ENCODE measurements around the gene SLC4A4. TPM values are rescaled to one million over a fixed set of nuclear protein-coding genes. Genes with fewer than 3 reads are reported as not detected.

SLC4A4 gene
- total and polyA plus RNA-seq, 7 donors = 3.0 to 21.3 (median 4.8) TPM

- Histone ChIP-seq H3K9me3 (peaks cover 0 to 4% (median 0%) of the 10 kb centered on the region in 4 donors), H3K27me3 (no peaks in the 10 kb centered on the region), H3K4me3 (no peak overlapping the region), H3K36me3 (no peaks in the 10 kb centered on the region), H3K4me1 (no peaks in the 10 kb centered on the region), H3K27ac (no peak overlapping the region)
- TF ChIP-seq POLR2AphosphoS5 (IDR thresholded peaks at IDR 0.05) (no peak), EP300 (IDR thresholded peaks at IDR 0.05) (no peak), POLR2A (IDR thresholded peaks at IDR 0.05) (no peak)
- TF ChIP-seq, protein P1, sequence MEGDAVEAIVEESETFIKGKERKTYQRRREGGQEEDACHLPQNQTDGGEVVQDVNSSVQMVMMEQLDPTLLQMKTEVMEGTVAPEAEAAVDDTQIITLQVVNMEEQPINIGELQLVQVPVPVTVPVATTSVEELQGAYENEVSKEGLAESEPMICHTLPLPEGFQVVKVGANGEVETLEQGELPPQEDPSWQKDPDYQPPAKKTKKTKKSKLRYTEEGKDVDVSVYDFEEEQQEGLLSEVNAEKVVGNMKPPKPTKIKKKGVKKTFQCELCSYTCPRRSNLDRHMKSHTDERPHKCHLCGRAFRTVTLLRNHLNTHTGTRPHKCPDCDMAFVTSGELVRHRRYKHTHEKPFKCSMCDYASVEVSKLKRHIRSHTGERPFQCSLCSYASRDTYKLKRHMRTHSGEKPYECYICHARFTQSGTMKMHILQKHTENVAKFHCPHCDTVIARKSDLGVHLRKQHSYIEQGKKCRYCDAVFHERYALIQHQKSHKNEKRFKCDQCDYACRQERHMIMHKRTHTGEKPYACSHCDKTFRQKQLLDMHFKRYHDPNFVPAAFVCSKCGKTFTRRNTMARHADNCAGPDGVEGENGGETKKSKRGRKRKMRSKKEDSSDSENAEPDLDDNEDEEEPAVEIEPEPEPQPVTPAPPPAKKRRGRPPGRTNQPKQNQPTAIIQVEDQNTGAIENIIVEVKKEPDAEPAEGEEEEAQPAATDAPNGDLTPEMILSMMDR (IDR thresholded peaks at IDR 0.05) = no peak
- no peak for DNase-seq
- intact Hi-C loops (cut with DNase I) = no loop called here
- WGBS, 2 donors = 75 to 89% methylated on average over 5 of the region's 5 CpGs
Measured at GRCh38 chr4:71604785-71605184, 266.0 kb downstream of the SLC4A4 start.

- WGBS, 2 donors = 81 to 85% methylated on average over 5 of the region's 5 CpGs
- no peak overlapping the region for H3K27ac ChIP-seq
- no peaks in the 10 kb centered on the region for H3K27me3 ChIP-seq
- intact Hi-C loops (cut with DNase I) = no loop called here
- no peaks in the 10 kb centered on the region for H3K4me1 ChIP-seq
- peaks cover 0 to 4% (median 0%) of the 10 kb centered on the region in 4 donors for H3K9me3 ChIP-seq
- no peak for DNase-seq
- no peaks in the 10 kb centered on the region for H3K36me3 ChIP-seq
- H3K4me3 ChIP-seq = no peak overlapping the region
- TF ChIP-seq POLR2AphosphoS5 (IDR thresholded peaks at IDR 0.05) (no peak), EP300 (IDR thresholded peaks at IDR 0.05) (no peak), POLR2A (IDR thresholded peaks at IDR 0.05) (no peak)
- TF ChIP-seq, protein P1 (IDR thresholded peaks at IDR 0.05) = no peak
Measured at GRCh38 chr4:71607109-71607508, 268.3 kb downstream of the SLC4A4 start.

DNA sequence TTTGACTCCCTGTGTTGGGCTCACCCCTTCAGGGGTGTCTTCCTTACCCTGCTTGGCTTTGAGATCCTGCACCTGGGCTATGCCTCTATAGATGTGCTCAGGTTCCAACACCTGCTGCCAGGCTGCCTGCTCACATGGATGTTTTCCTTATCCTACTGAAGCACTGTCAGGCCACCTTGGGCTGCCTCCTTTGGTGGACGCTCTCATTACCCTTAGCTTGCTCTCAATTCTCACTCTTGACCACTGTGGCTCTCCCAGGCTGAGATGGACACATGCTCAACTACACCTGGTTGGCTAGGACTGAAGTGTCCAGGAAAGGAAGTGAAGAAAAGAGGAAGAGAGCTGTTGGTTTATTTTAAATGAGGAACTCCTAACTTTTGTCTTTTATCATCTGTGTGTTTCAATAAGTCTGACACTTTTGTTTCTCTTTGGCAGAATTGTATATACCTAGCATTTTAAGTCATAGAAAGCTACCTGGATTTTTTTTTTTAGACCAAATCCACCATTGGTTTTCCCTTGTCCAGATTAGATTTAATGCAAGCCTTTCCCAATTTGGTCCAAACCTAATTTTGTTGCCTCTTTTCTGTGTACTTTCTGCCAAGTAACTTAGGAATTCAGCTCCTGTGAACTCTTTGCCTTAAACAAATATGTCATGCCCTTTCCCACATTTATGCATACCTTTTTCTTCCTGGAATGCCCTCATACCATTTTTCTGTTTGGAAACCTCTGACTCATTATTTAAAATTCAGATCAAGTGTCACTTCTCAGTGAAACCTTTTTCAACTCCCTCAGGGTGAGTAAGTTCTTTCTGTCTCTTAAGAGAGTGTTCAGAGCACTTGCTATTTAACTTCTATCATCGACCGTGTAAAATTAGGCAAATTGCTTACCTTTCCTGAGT lies 269.2 kb downstream of the SLC4A4 start:
- no peaks in the 10 kb centered on the region for H3K27me3 ChIP-seq
- intact Hi-C loops (cut with DNase I) = no loop called here
- H3K4me3 ChIP-seq = no peak overlapping the region
- H3K27ac ChIP-seq = no peak overlapping the region
- no peaks in the 10 kb centered on the region for H3K4me1 ChIP-seq
- H3K36me3 ChIP-seq = no peaks in the 10 kb centered on the region
- H3K9me3 ChIP-seq = peaks cover 0 to 4% (median 0%) of the 10 kb centered on the region in 4 donors
- DNase-seq = no peak
- 72% methylated on average over 3 of the region's 3 CpGs for WGBS, 2 donors
- no peak for TF ChIP-seq EP300 (IDR thresholded peaks at IDR 0.05)
- TF ChIP-seq, protein P1 (IDR thresholded peaks at IDR 0.05) = no peak
- TF ChIP-seq POLR2A (IDR thresholded peaks at IDR 0.05) = no peak
- no peak for TF ChIP-seq POLR2AphosphoS5 (IDR thresholded peaks at IDR 0.05)

GRCh38 chr4:71608678-71609071 lies 269.9 kb downstream of the SLC4A4 start:
- Histone ChIP-seq H3K4me3 (no peak overlapping the region), H3K27ac (no peak overlapping the region), H3K4me1 (no peaks in the 10 kb centered on the region), H3K9me3 (peaks cover 0 to 4% (median 0%) of the 10 kb centered on the region in 4 donors), H3K27me3 (no peaks in the 10 kb centered on the region), H3K36me3 (no peaks in the 10 kb centered on the region)
- intact Hi-C loops (cut with DNase I) = no loop called here
- no peak for TF ChIP-seq POLR2A (IDR thresholded peaks at IDR 0.05)
- no peak for TF ChIP-seq POLR2AphosphoS5 (IDR thresholded peaks at IDR 0.05)
- TF ChIP-seq, protein P1 (IDR thresholded peaks at IDR 0.05) = no peak
- TF ChIP-seq EP300 (IDR thresholded peaks at IDR 0.05) = no peak
- WGBS, 2 donors = 49 to 66% methylated on average over 2 of the region's 2 CpGs
- DNase-seq = no peak

All from sigmoid colon (tissue), 7 donors.